ENCODE measurements around the gene MBNL2. TPM values are rescaled to one million over a fixed set of nuclear protein-coding genes. Genes with fewer than 3 reads are reported as not detected.
A peak's percentile ranks its signal among the peaks of the same experiment; 100 is the strongest.

The MBNL2 gene
- total and polyA plus RNA-seq, 5 donors from 2014 or later, result 15.6 to 37.2 (median 17.6) TPM

DNA sequence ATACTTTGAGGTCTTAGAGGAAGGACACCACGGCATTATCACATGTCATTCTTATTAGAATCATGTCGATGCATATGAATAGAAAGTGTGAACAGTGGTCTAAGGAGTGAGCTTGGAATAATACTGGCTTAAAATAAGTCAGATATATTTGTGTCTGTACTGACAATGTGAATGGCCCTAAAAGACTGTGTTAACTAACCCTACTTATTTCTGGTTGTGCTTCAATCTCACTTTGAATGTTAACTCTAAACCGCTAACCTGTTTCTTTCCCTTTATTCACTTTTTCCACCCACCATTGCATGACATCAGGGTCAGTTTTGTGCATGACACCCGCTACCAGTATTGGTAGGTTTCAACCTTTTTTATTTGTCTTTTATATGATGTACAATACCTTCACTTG, 142.7 kb downstream of the MBNL2 start:
- H3K27ac ChIP-seq (ENCODE audit: insufficient read depth, low read length, poor library complexity, severe bottlenecking), result no peak overlapping the region
- Mint-ChIP-seq H3K4me1 (peaks cover 12 to 17% (median 14%) of the 10 kb centered on the region in 4 donors), H3K27ac (no peak overlapping the region), H3K9me3 (peaks cover 0 to 1% (median 0%) of the 10 kb centered on the region in 7 donors), H3K4me3 (peak overlapping the region in 1 of 4 donors; percentile 28), H3K27me3 (no peaks in the 10 kb centered on the region), H3K36me3 (peaks cover 54% of the 10 kb centered on the region)
- ATAC-seq (ENCODE audit: low read depth in 2 of 2), result no peak
- peaks cover 28% of the 10 kb centered on the region for H3K36me3 ChIP-seq (ENCODE audit: control insufficient read depth, insufficient read depth, low read length)
- DNase-seq, result no peak
- no peaks in the 10 kb centered on the region for H3K9me3 ChIP-seq (ENCODE audit: control insufficient read depth in 2 of 2, low read length in 2 of 2)
- H3K27me3 ChIP-seq (ENCODE audit: control insufficient read depth, insufficient read depth, low read length), result no peaks in the 10 kb centered on the region
- no peak overlapping the region for H3K4me3 ChIP-seq (ENCODE audit: low read depth, low read length)
- H3K4me1 ChIP-seq (ENCODE audit: control insufficient read depth, insufficient read depth, low read length, poor library complexity, severe bottlenecking), result peaks cover 6% of the 10 kb centered on the region

DNA sequence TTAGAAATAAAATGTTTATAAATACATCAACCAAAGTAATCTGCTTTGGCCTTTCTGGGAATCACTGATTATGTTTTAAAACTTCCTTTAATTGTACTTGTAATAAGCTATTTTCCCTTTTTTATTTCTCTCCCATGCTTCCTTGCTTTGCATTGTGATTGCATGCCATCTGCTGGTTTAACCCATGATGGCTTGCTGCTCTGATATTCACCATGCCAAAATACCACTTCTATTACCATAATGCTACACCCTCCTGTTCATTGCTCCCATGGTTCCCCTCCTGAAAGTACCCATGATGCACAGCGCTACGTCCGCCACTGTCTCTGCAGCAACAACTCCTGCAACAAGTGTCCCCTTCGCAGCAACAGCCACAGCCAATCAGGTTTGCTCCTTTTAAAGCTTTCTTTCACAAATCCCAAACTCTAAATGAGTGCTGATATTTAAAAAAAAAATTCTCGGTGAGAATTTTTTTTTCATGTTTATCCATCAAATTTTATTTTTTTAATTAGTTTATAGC, 144.1 kb downstream of the MBNL2 start:
- H3K4me3 Mint-ChIP-seq, result peak overlapping the region in 1 of 4 donors; percentile 1
- peaks cover 4% of the 10 kb centered on the region for H3K27me3 Mint-ChIP-seq
- H3K4me1 Mint-ChIP-seq, result peaks cover 7 to 17% (median 14%) of the 10 kb centered on the region in 4 donors
- peaks cover 49% of the 10 kb centered on the region for H3K36me3 Mint-ChIP-seq
- H3K9me3 Mint-ChIP-seq, result peaks cover 0 to 1% (median 0%) of the 10 kb centered on the region in 7 donors
- no peak overlapping the region for H3K27ac ChIP-seq (ENCODE audit: insufficient read depth, low read length, poor library complexity, severe bottlenecking)
- H3K27ac Mint-ChIP-seq, result no peak overlapping the region
- DNase-seq (no peak), ATAC-seq (ENCODE audit: low read depth in 2 of 2) (no peak)
- H3K4me3 ChIP-seq (ENCODE audit: low read depth, low read length), result no peak overlapping the region
- no peaks in the 10 kb centered on the region for H3K9me3 ChIP-seq (ENCODE audit: control insufficient read depth in 2 of 2, low read length in 2 of 2)
- H3K36me3 ChIP-seq (ENCODE audit: control insufficient read depth, insufficient read depth, low read length), result peaks cover 23% of the 10 kb centered on the region
- no peaks in the 10 kb centered on the region for H3K27me3 ChIP-seq (ENCODE audit: control insufficient read depth, insufficient read depth, low read length)
- H3K4me1 ChIP-seq (ENCODE audit: control insufficient read depth, insufficient read depth, low read length, poor library complexity, severe bottlenecking), result peaks cover 6% of the 10 kb centered on the region

DNA sequence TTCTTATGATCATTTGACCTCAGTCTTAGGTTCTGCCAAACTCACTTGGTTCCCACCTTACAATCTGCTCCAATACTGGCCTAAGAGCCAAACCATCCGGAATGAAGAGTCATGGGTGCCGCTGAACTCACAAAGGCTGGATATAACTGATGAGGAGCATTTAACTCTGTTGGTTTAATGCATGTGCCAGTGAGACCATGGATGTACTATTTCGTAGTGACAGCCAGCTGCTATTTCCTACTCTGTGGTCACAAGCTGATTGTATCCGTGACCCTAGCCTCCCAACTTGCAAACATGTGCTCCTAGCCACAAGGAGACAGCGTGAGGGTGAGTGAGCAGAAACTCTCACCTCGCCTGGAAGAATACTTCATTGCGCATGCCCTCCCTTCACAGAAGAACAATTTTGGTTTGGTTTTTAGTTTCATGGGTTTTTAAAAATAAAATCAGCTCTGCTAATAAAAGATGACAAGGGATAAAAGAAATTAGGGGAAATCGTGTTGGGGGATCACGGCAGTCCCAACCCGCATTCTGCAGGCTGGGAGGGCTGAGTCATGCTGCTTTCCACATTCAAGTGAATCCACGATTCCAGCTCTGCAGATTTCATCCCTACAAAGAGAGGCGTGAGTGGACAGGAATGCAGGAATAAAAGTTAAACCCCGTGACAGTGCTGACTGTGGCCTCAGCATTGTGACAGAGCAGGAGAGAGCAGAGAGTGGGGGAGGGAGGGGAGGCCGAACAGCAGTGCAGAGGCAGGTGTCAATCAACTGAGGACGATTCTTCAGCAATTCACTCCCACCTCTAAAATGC, 145.1 kb downstream of the MBNL2 start:
- peaks cover 50% of the 10 kb centered on the region for H3K36me3 Mint-ChIP-seq

DNA sequence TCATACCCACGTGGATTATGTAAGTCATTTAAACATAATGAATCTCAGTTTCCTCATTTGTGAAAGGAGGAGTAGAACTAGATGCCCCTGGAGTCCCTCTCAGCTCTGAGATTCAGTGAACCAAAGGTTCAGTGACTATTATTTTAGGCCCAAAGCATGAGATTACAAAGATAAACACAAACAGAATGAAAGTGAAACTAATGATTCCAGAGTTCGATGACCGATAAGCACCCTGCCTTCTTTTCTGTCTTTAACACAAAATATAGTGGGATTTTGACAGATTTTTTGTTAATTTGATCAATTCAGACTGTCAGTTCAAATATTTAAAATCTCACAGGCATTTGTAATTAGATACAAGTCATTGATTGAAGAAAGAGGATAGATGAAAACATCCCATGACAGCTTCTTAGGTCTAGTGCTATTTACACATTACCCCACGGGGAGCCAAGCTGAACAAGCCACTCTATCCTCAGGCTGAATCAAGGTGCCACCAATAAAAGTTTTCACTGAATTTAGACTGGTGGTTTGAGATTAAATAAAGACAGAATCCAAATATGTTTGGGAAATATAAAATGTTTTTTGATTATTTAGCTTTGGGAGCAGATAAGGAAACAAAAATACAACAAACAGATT, 147.2 kb downstream of the MBNL2 start:
- H3K36me3 ChIP-seq (ENCODE audit: control insufficient read depth, insufficient read depth, low read length), result peaks cover 18% of the 10 kb centered on the region
- H3K27me3 ChIP-seq (ENCODE audit: control insufficient read depth, insufficient read depth, low read length), result no peaks in the 10 kb centered on the region
- DNase-seq (peak in 2 of 3 donors; percentile 25 to 50), ATAC-seq (ENCODE audit: low read depth in 2 of 2) (peak; percentile 44 to 45)
- H3K4me3 ChIP-seq (ENCODE audit: low read depth, low read length), result peak overlapping the region; percentile 96
- H3K27ac Mint-ChIP-seq, result peak overlapping the region; percentile 83 to 98 (median 90)
- H3K36me3 Mint-ChIP-seq, result peaks cover 31% of the 10 kb centered on the region
- H3K9me3 ChIP-seq (ENCODE audit: control insufficient read depth in 2 of 2, low read length in 2 of 2), result no peaks in the 10 kb centered on the region
- H3K27me3 Mint-ChIP-seq, result peaks cover 4% of the 10 kb centered on the region
- H3K4me1 Mint-ChIP-seq, result peaks cover 11 to 17% (median 13%) of the 10 kb centered on the region in 4 donors
- peaks cover 6% of the 10 kb centered on the region for H3K4me1 ChIP-seq (ENCODE audit: control insufficient read depth, insufficient read depth, low read length, poor library complexity, severe bottlenecking)
- H3K9me3 Mint-ChIP-seq, result no peaks in the 10 kb centered on the region
- H3K4me3 Mint-ChIP-seq, result peak overlapping the region; percentile 45 to 90 (median 80)
- H3K27ac ChIP-seq (ENCODE audit: insufficient read depth, low read length, poor library complexity, severe bottlenecking), result peak overlapping the region; percentile 64

More for the DNA sequence above, 145.1 kb downstream of the MBNL2 start:
- H3K27ac Mint-ChIP-seq, result peak overlapping the region; percentile 2 to 66 (median 32)
- Histone ChIP-seq H3K9me3 (ENCODE audit: control insufficient read depth in 2 of 2, low read length in 2 of 2) (no peaks in the 10 kb centered on the region), H3K27me3 (ENCODE audit: control insufficient read depth, insufficient read depth, low read length) (no peaks in the 10 kb centered on the region), H3K4me3 (ENCODE audit: low read depth, low read length) (no peak overlapping the region), H3K27ac (ENCODE audit: insufficient read depth, low read length, poor library complexity, severe bottlenecking) (no peak overlapping the region), H3K36me3 (ENCODE audit: control insufficient read depth, insufficient read depth, low read length) (peaks cover 21% of the 10 kb centered on the region), H3K4me1 (ENCODE audit: control insufficient read depth, insufficient read depth, low read length, poor library complexity, severe bottlenecking) (peaks cover 6% of the 10 kb centered on the region)
- peaks cover 4% of the 10 kb centered on the region for H3K27me3 Mint-ChIP-seq
- no peak for DNase-seq
- no peak for ATAC-seq (ENCODE audit: low read depth in 2 of 2)
- H3K9me3 Mint-ChIP-seq, result peaks cover 0 to 1% (median 0%) of the 10 kb centered on the region in 7 donors
- H3K4me3 Mint-ChIP-seq, result peak overlapping the region in 1 of 4 donors; percentile 35
- H3K4me1 Mint-ChIP-seq, result peaks cover 8 to 17% (median 14%) of the 10 kb centered on the region in 4 donors

DNA sequence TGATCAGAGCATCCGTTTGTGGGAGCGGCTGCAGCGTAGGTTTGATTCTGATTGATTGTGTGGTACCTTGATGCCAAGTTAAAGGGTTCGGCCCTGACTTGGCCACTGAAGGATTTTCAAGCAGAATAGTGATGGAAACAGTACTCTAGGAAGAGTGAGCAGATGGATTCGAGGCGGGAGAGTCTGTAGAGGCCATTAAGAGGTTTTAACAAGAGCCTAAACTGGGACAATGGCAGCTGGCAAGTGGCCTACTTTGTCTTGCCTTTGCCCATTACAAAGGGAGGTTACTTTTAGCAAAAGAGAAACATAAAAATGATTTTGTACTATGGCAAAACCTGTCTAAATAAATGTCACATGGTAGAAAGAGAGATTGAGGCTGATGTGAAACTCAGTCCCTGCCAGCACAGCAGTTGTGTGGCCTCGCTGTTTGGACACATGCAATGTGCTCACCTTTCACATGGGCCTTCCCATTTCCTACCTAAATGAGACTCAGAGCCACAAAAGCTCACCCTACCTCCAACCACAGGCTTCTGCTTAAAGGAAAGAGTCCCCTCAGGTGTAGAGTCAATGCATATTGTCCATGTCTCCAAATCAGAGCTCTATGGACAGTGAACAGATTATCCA, 149.5 kb downstream of the MBNL2 start:
- DNase-seq, result no peak
- H3K27ac Mint-ChIP-seq, result peak overlapping the region in 1 of 3 donors; percentile 81
- peaks cover 4% of the 10 kb centered on the region for H3K27me3 Mint-ChIP-seq
- ATAC-seq (ENCODE audit: low read depth in 2 of 2), result no peak
- no peaks in the 10 kb centered on the region for H3K9me3 Mint-ChIP-seq
- H3K4me3 ChIP-seq (ENCODE audit: low read depth, low read length), result no peak overlapping the region
- peaks cover 37% of the 10 kb centered on the region for H3K36me3 Mint-ChIP-seq
- H3K27ac ChIP-seq (ENCODE audit: insufficient read depth, low read length, poor library complexity, severe bottlenecking), result no peak overlapping the region
- H3K4me1 ChIP-seq (ENCODE audit: control insufficient read depth, insufficient read depth, low read length, poor library complexity, severe bottlenecking), result peaks cover 6% of the 10 kb centered on the region
- H3K9me3 ChIP-seq (ENCODE audit: control insufficient read depth in 2 of 2, low read length in 2 of 2), result no peaks in the 10 kb centered on the region
- H3K4me1 Mint-ChIP-seq, result peaks cover 11 to 17% (median 13%) of the 10 kb centered on the region in 4 donors
- H3K4me3 Mint-ChIP-seq, result no peak overlapping the region
- H3K27me3 ChIP-seq (ENCODE audit: control insufficient read depth, insufficient read depth, low read length), result no peaks in the 10 kb centered on the region
- H3K36me3 ChIP-seq (ENCODE audit: control insufficient read depth, insufficient read depth, low read length), result peaks cover 15% of the 10 kb centered on the region

DNA sequence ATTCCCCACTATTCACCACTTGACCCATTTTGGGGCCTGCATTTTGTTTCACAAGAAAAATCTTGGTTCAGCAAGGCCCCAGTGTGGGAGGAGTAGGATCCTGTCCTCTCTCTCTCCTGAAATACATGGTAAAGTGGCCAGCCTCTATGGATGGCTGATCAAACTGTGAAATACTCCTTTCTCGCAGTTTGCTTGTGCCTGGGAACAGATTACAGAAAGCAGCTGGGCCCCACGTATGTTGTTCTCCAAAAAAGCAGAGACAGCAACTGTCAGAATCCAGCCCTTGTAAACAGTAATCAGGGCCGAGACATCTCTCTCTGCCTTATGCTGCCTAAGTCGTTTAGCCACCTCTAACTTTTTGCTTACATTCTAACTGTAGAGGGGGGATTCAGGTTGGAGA, 150.8 kb downstream of the MBNL2 start:
- Mint-ChIP-seq H3K4me3 (no peak overlapping the region), H3K4me1 (peaks cover 7 to 17% (median 10%) of the 10 kb centered on the region in 4 donors), H3K27ac (no peak overlapping the region), H3K9me3 (no peaks in the 10 kb centered on the region), H3K27me3 (peaks cover 4% of the 10 kb centered on the region), H3K36me3 (peaks cover 27% of the 10 kb centered on the region)
- Histone ChIP-seq H3K36me3 (ENCODE audit: control insufficient read depth, insufficient read depth, low read length) (peaks cover 13% of the 10 kb centered on the region), H3K27ac (ENCODE audit: insufficient read depth, low read length, poor library complexity, severe bottlenecking) (no peak overlapping the region), H3K4me1 (ENCODE audit: control insufficient read depth, insufficient read depth, low read length, poor library complexity, severe bottlenecking) (peaks cover 6% of the 10 kb centered on the region), H3K4me3 (ENCODE audit: low read depth, low read length) (no peak overlapping the region), H3K9me3 (ENCODE audit: control insufficient read depth in 2 of 2, low read length in 2 of 2) (no peaks in the 10 kb centered on the region), H3K27me3 (ENCODE audit: control insufficient read depth, insufficient read depth, low read length) (no peaks in the 10 kb centered on the region)
- no peak for ATAC-seq (ENCODE audit: low read depth in 2 of 2)
- DNase-seq, result no peak

DNA sequence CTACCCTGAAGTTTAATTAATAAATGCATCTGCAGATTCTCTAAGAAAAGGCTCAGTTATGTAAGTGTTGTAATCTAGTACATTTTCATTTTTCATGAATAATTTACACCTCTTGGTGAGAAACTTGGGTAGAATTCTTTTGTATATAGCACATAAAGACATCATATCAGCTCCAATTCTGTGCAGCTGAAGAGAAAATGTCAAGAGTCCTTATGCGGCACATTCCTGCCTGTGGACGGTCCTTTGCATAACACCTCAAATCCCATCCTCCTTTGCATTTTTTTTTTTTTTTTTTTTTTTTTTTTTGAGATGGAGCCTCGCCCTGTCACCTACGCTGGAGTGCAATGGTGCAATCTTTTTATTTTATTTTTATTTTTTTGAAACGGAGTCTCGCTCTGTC, 151.7 kb downstream of the MBNL2 start:
- DNase-seq (no peak), ATAC-seq (ENCODE audit: low read depth in 2 of 2) (no peak)
- Mint-ChIP-seq H3K4me1 (peaks cover 4 to 12% (median 6%) of the 10 kb centered on the region in 4 donors), H3K27ac (no peak overlapping the region), H3K27me3 (peaks cover 4% of the 10 kb centered on the region), H3K9me3 (no peaks in the 10 kb centered on the region), H3K36me3 (peaks cover 27% of the 10 kb centered on the region), H3K4me3 (no peak overlapping the region)
- H3K27me3 ChIP-seq (ENCODE audit: control insufficient read depth, insufficient read depth, low read length), result no peaks in the 10 kb centered on the region
- H3K4me1 ChIP-seq (ENCODE audit: control insufficient read depth, insufficient read depth, low read length, poor library complexity, severe bottlenecking), result peaks cover 5% of the 10 kb centered on the region
- H3K9me3 ChIP-seq (ENCODE audit: control insufficient read depth in 2 of 2, low read length in 2 of 2), result no peaks in the 10 kb centered on the region
- H3K4me3 ChIP-seq (ENCODE audit: low read depth, low read length), result no peak overlapping the region
- H3K27ac ChIP-seq (ENCODE audit: insufficient read depth, low read length, poor library complexity, severe bottlenecking), result no peak overlapping the region
- H3K36me3 ChIP-seq (ENCODE audit: control insufficient read depth, insufficient read depth, low read length), result peaks cover 13% of the 10 kb centered on the region
